ENCODE data around the gene RPRD1B. TPM values are rescaled to one million over a fixed set of nuclear protein-coding genes. Genes with fewer than 3 reads are reported as not detected.

The RPRD1B gene
- total RNA-seq, 4 donors from 2014 or later: 15.2 to 25.9 (median 23.6) TPM

DNA sequence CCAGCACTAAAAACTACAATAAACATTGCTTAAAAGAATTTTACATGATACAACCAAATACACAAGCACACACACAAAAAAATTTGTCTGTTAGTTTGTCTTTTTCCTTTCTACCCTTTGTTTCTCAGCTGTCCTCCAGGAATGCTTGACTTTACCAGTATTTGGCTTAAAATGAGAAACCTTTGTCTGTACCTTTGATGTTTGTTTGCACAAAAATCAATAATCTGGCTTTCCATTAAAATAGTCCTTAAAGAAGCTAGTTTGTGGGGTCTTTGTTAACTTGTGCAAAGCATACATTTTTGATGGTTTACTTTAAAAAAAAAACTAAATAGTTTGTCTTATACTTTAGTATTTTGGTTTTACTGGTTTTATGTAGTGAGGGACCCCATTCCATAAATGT is 49.3 kb downstream of the RPRD1B start:
- no peak for TF ChIP-seq POLR2A (IDR thresholded peaks at IDR 0.05)
- no peak for TF ChIP-seq CTCF (IDR thresholded peaks at IDR 0.05)
- DNase-seq: no peak
- peaks cover 0 to 39% (median 0%) of the 10 kb centered on the region in 3 donors for H3K4me1 ChIP-seq
- no peaks in the 10 kb centered on the region for H3K27me3 ChIP-seq
- no peak overlapping the region for H3K4me3 ChIP-seq
- peak overlapping the region in 2 of 4 donors; percentile 59 to 73 for H3K27ac ChIP-seq
- H3K9me3 ChIP-seq: no peaks in the 10 kb centered on the region
- peaks cover 0 to 89% (median 7%) of the 10 kb centered on the region in 3 donors for H3K36me3 ChIP-seq
- intact Hi-C loops (cut with DNase I): no loop called here

GRCh38 chr20:38083338-38084048 is 49.9 kb downstream of the RPRD1B start:
- no peaks in the 10 kb centered on the region for H3K9me3 ChIP-seq
- H3K27ac ChIP-seq: peak overlapping the region; percentile 29 to 77 (median 66)
- peaks cover 0 to 39% (median 0%) of the 10 kb centered on the region in 3 donors for H3K4me1 ChIP-seq
- no peaks in the 10 kb centered on the region for H3K27me3 ChIP-seq
- 65 to 78% methylated on average over 12 of the region's 12 CpGs for WGBS, 2 donors
- H3K4me3 ChIP-seq: no peak overlapping the region
- TF ChIP-seq POLR2A (IDR thresholded peaks at IDR 0.05): no peak
- no peak for TF ChIP-seq CTCF (IDR thresholded peaks at IDR 0.05)
- intact Hi-C loops (cut with DNase I): no loop called here
- DNase-seq: no peak
- H3K36me3 ChIP-seq: peaks cover 0 to 89% (median 9%) of the 10 kb centered on the region in 3 donors

GRCh38 chr20:38084425-38084951 is 50.9 kb downstream of the RPRD1B start:
- peaks cover 2 to 89% (median 9%) of the 10 kb centered on the region in 3 donors for H3K36me3 ChIP-seq
- H3K27ac ChIP-seq: peak overlapping the region in 3 of 4 donors; percentile 59 to 77 (median 73)
- DNase-seq: no peak
- intact Hi-C loops (cut with DNase I): no loop called here
- TF ChIP-seq POLR2A (IDR thresholded peaks at IDR 0.05) (no peak), CTCF (IDR thresholded peaks at IDR 0.05) (no peak)
- H3K4me3 ChIP-seq: no peak overlapping the region
- WGBS, 2 donors: 41 to 51% methylated on average over 4 to 5 of the region's 5 CpGs
- no peaks in the 10 kb centered on the region for H3K9me3 ChIP-seq
- no peaks in the 10 kb centered on the region for H3K27me3 ChIP-seq
- peaks cover 0 to 39% (median 0%) of the 10 kb centered on the region in 3 donors for H3K4me1 ChIP-seq

DNA sequence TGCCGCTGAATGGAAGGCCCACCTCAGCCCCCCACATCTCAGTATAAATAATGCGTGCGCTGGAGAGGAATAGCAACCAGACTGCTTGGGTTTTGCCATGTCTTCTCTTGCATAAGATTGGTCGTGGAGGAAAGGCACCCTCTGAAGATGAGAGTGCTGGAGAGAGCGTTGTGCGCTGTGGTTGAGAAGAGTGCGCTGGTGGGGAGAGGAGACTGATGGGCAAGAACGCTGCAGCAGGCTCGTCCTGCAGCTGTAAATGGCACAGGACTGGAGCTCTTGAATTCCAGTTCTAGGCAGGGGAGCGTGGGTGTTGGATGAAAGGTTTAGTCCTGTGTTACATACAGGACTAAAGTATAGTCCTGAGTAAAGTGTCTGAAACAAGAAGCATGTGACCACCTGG is 51.5 kb downstream of the RPRD1B start:
- 64 to 87% methylated on average over 7 to 10 of the region's 10 CpGs for WGBS, 2 donors
- H3K4me3 ChIP-seq: no peak overlapping the region
- no peaks in the 10 kb centered on the region for H3K9me3 ChIP-seq
- intact Hi-C loops (cut with DNase I): no loop called here
- peak overlapping the region in 3 of 4 donors; percentile 59 to 77 (median 73) for H3K27ac ChIP-seq
- no peak for DNase-seq
- H3K27me3 ChIP-seq: no peaks in the 10 kb centered on the region
- peaks cover 7 to 91% (median 9%) of the 10 kb centered on the region in 3 donors for H3K36me3 ChIP-seq
- no peak for TF ChIP-seq POLR2A (IDR thresholded peaks at IDR 0.05)
- TF ChIP-seq CTCF (IDR thresholded peaks at IDR 0.05): no peak
- peaks cover 0 to 39% (median 0%) of the 10 kb centered on the region in 3 donors for H3K4me1 ChIP-seq

GRCh38 chr20:38089500-38089899 is 56.0 kb downstream of the RPRD1B start:
- H3K36me3 ChIP-seq: peaks cover 8 to 85% (median 9%) of the 10 kb centered on the region in 3 donors

More at GRCh38 chr20:38089500-38089899, 56.0 kb downstream of the RPRD1B start:
- no peak for DNase-seq
- intact Hi-C loops (cut with DNase I): no loop called here
- TF ChIP-seq CTCF (IDR thresholded peaks at IDR 0.05) (no peak), POLR2A (IDR thresholded peaks at IDR 0.05) (no peak)
- Histone ChIP-seq H3K27ac (peak overlapping the region in 3 of 4 donors; percentile 38 to 73 (median 54)), H3K4me1 (peaks cover 5 to 44% (median 8%) of the 10 kb centered on the region in 3 donors), H3K4me3 (no peak overlapping the region), H3K9me3 (no peaks in the 10 kb centered on the region), H3K27me3 (no peaks in the 10 kb centered on the region)
- 71 to 88% methylated on average over 10 of the region's 10 CpGs for WGBS, 2 donors

Data from esophagus squamous epithelium (tissue), 5 donors.